IMR-90 (cell line): ENCODE data around the gene BRIP1. TPM values are rescaled to one million over a fixed set of nuclear protein-coding genes. Genes with fewer than 3 reads are reported as not detected.
"Not testable (repeated sequence)": the region's sequence is repeated elsewhere in the genome, so short reads cannot be mapped to it uniquely, and the experiment has no call there.

ENCODE experiments used
- ATAC-seq: fragments of 200-7000 bp; cut with Tn5 transposase; 2 replicates; pipeline ENCODE4 v1.9.1; 2020; ENCODE audit warnings: low read depth, mild to moderate bottlenecking, moderate library complexity
- BruUV-seq: library from RNA; stranded (reverse); fragments of 400-500 nt; replicated peaks from 2 replicates; lab custom pipeline; 2021; lab: Mats Ljungman, UMichigan
- CTCF ChIA-PET: fragments of 300-600 bp; formaldehyde crosslinking; extraction: SDS; loops from one replicate; lab custom pipeline; 2021; ENCODE audit warnings: antibody characterized with exemption; lab: Yijun Ruan, JAX
- POLR2A ChIA-PET: fragments of 300-600 bp; sonication (Branson Sonifier 250); formaldehyde crosslinking; loops from one replicate; lab custom pipeline; 2022; ENCODE audit warnings: antibody characterized with exemption; ENCODE audit not compliant: unreplicated experiment; lab: Charles Lee
- DNase-seq: peaks from one replicate; pipeline ENCODE4 v3.0.0; 2013
- H2AFZ ChIP-seq: replicated peaks from 2 replicates; pipeline ENCODE3; 2013; ENCODE audit warnings: low read length, mild to moderate bottlenecking; ENCODE audit not compliant: poor library complexity
- H2AK5ac ChIP-seq: 2 replicates; pipeline ENCODE4 v1.6.1; 2013; ENCODE audit warnings: low read depth, low read length, inconsistent platforms
- H2AK9ac ChIP-seq: replicated peaks from 2 replicates; pipeline ENCODE3; 2013; ENCODE audit warnings: mild to moderate bottlenecking, low read depth, low read length, moderate library complexity; ENCODE audit not compliant: poor library complexity
- H2BK120ac ChIP-seq: 2 replicates; pipeline ENCODE4 v1.6.1; 2013; ENCODE audit warnings: low read depth, low read length, inconsistent platforms
- H2BK15ac ChIP-seq: 3 replicates; pipeline ENCODE4 v1.6.1; 2013; ENCODE audit warnings: low read depth, low read length, inconsistent platforms
- H2BK20ac ChIP-seq: 2 replicates; pipeline ENCODE4 v1.6.1; 2013; ENCODE audit warnings: low read depth, mild to moderate bottlenecking, inconsistent platforms, low read length, moderate library complexity
- H2BK5ac ChIP-seq: 2 replicates; pipeline ENCODE4 v1.6.1; 2013; ENCODE audit warnings: mild to moderate bottlenecking, low read depth, low read length, inconsistent platforms; ENCODE audit not compliant: poor library complexity, severe bottlenecking
- H3K14ac ChIP-seq: replicated peaks from 2 replicates; pipeline ENCODE4 v1.6.1; 2013; ENCODE audit warnings: low read depth, low read length, inconsistent platforms
- H3K18ac ChIP-seq: 2 replicates; pipeline ENCODE4 v1.6.1; 2013; ENCODE audit warnings: low read depth, low read length, control low read depth
- H3K23ac ChIP-seq: 2 replicates; pipeline ENCODE4 v1.6.1; 2013; ENCODE audit warnings: low read depth, low read length, inconsistent platforms
- H3K27ac ChIP-seq: 2 replicates; pipeline ENCODE4 v1.5.1; 2013; ENCODE audit warnings: mild to moderate bottlenecking, control low read depth, low read length; ENCODE audit not compliant: insufficient read depth
- H3K27me3 ChIP-seq: 2 replicates; pipeline ENCODE4 v1.6.1; 2013; ENCODE audit warnings: low read length; ENCODE audit not compliant: control insufficient read depth, insufficient read depth
- H3K36me3 ChIP-seq: 2 replicates; pipeline ENCODE4 v1.6.1; 2013; ENCODE audit warnings: low read length, mixed read lengths; ENCODE audit not compliant: control insufficient read depth, insufficient read depth
- H3K4ac ChIP-seq: 2 replicates; pipeline ENCODE4 v1.6.1; 2013; ENCODE audit warnings: low read depth, low read length, inconsistent platforms
- H3K4me1 ChIP-seq: 2 replicates; pipeline ENCODE4 v1.6.1; 2013; ENCODE audit warnings: low read length, mixed read lengths; ENCODE audit not compliant: control insufficient read depth, insufficient read depth
- H3K4me2 ChIP-seq: 2 replicates; pipeline ENCODE4 v1.6.1; 2013; ENCODE audit warnings: low read depth, mild to moderate bottlenecking, control low read depth, low read length, moderate library complexity
- H3K4me3 ChIP-seq: 2 replicates; pipeline ENCODE4 v1.5.1; 2013; ENCODE audit warnings: low read depth, mild to moderate bottlenecking, control low read depth, low read length, moderate library complexity; ENCODE audit not compliant: insufficient read depth
- H3K56ac ChIP-seq: 2 replicates; pipeline ENCODE4 v1.6.1; 2013; ENCODE audit warnings: low read length, inconsistent platforms; ENCODE audit not compliant: insufficient read depth; ENCODE audit errors: extremely low read depth
- H3K79me1 ChIP-seq, 2 experiments: 2 replicates each; pipeline ENCODE4 v1.6.1; 2013; ENCODE audit warnings: low read length in 2 of 2, inconsistent platforms in 1 of 2, low read depth in 1 of 2
- H3K9ac ChIP-seq: 2 replicates; pipeline ENCODE4 v1.6.1; 2013; ENCODE audit warnings: low read depth, low read length, control low read depth
- H3K9me1 ChIP-seq: 2 replicates; pipeline ENCODE4 v1.6.1; 2013; ENCODE audit warnings: low read length, inconsistent platforms; ENCODE audit not compliant: insufficient read depth
- H3K9me3 ChIP-seq: 2 replicates; pipeline ENCODE4 v1.6.1; 2013; ENCODE audit warnings: low read length; ENCODE audit not compliant: control insufficient read depth, insufficient read depth
- H4K20me1 ChIP-seq: 2 replicates; pipeline ENCODE4 v1.6.1; 2013; ENCODE audit warnings: low read length, inconsistent platforms; ENCODE audit not compliant: insufficient read depth
- H4K5ac ChIP-seq: 2 replicates; pipeline ENCODE4 v1.6.1; 2013; ENCODE audit warnings: mild to moderate bottlenecking, low read depth, low read length, control low read depth
- H4K8ac ChIP-seq, 2 experiments: 2 replicates each; pipeline ENCODE4 v1.6.1; 2013; ENCODE audit warnings: low read depth in 2 of 2, low read length in 2 of 2, control low read depth in 1 of 2, inconsistent platforms in 1 of 2
- H4K91ac ChIP-seq: 2 replicates; pipeline ENCODE4 v1.6.1; 2013; ENCODE audit warnings: low read depth, low read length, inconsistent platforms; ENCODE audit not compliant: insufficient read depth
- WGBS, 2 experiments: methylation state at CpG; one replicate each; pipeline versions ENCODE4 v1.1.5 to v1.1.7; 2013; ENCODE audit warnings: missing lambda C conversion rate in 2 of 2; ENCODE audit not compliant: insufficient read length in 1 of 2; ENCODE audit errors: extremely low coverage in 2 of 2; 5-methylcytosine and 5-hydroxymethylcytosine counted together
- dilution Hi-C: fragments of 300-500 bp; cut with HindIII; formaldehyde crosslinking; loops from one replicate; pipeline ENCODE4 v1.14.3; 2018; ENCODE audit warnings: low sequenced_read_pairs; ENCODE audit not compliant: unreplicated experiment
- in situ Hi-C: fragments of 300-500 bp; cut with MboI; formaldehyde crosslinking; loops from 3 replicates; pipeline ENCODE4 v1.14.3; 2019; ENCODE audit warnings: low sequenced_read_pairs, inconsistent platforms, mixed read lengths
- intact Hi-C: fragments of 100-400 bp; cut with micrococcal nuclease; formaldehyde crosslinking; loops from 2 replicates; pipeline ENCODE4 v1.10.0; 2022
- polyA plus RNA-seq, 3 experiments: library from polyadenylated mRNA; depleted of rRNA; stranded (reverse); fragments of >200 nt; gene quantifications; 2 replicates each; pipeline ENCODE4 v1.2.3, GENCODE V29; 2012; ENCODE audit warnings: low replicate concordance in 1 of 3
- total RNA-seq: library from RNA; depleted of rRNA; stranded (reverse); fragments of >200 nt; gene quantifications from 2 replicates; pipeline ENCODE4 v1.2.3, GENCODE V29; 2012

BRIP1 gene
- total and polyA plus RNA-seq, 2 of the 4 experiments (the other 2 are of a cell fraction): 6.1 to 19.7 TPM

- BruUV-seq, dilution Hi-C loops: not testable (repeated sequence)
Measured at GRCh38 chr17:61674609-61675008, 188.7 kb downstream of the BRIP1 start.

GRCh38 chr17:61673019-61673897 lies 190.1 kb downstream of the BRIP1 start:
- POLR2A ChIA-PET: not testable (repeated sequence)

More at GRCh38 chr17:61674609-61675008, 188.7 kb downstream of the BRIP1 start:
- H3K4me2 ChIP-seq, H4K8ac ChIP-seq, H3K14ac ChIP-seq, H3K9ac ChIP-seq, H2AFZ ChIP-seq, ATAC-seq, H3K4ac ChIP-seq, POLR2A ChIA-PET, H2BK20ac ChIP-seq, DNase-seq, H3K9me1 ChIP-seq, H3K36me3 ChIP-seq, H3K27ac ChIP-seq, H3K18ac ChIP-seq, intact Hi-C loops, H4K5ac ChIP-seq, H4K20me1 ChIP-seq, H3K4me1 ChIP-seq, H4K91ac ChIP-seq, H2BK5ac ChIP-seq, H2BK120ac ChIP-seq, CTCF ChIA-PET, H2AK5ac ChIP-seq, H3K27me3 ChIP-seq, H3K4me3 ChIP-seq, H3K23ac ChIP-seq, H3K9me3 ChIP-seq, H3K56ac ChIP-seq, H3K79me1 ChIP-seq, H2BK15ac ChIP-seq, H2AK9ac ChIP-seq, in situ Hi-C loops: not testable (repeated sequence)
- WGBS, 2 experiments: no CpG with 5 or more reads among the region's 2 CpGs

More at GRCh38 chr17:61673019-61673897, 190.1 kb downstream of the BRIP1 start:
- H2BK15ac ChIP-seq, H3K4me3 ChIP-seq, H3K9me3 ChIP-seq, DNase-seq, H3K56ac ChIP-seq, H3K4me2 ChIP-seq, H3K23ac ChIP-seq, H3K14ac ChIP-seq, H2AFZ ChIP-seq, CTCF ChIA-PET, H3K9ac ChIP-seq, H3K79me1 ChIP-seq, intact Hi-C loops, H4K91ac ChIP-seq, H2BK5ac ChIP-seq, in situ Hi-C loops, H3K36me3 ChIP-seq, H2BK20ac ChIP-seq, BruUV-seq, ATAC-seq, H3K9me1 ChIP-seq, H4K8ac ChIP-seq, H2BK120ac ChIP-seq, H4K20me1 ChIP-seq, H2AK5ac ChIP-seq, dilution Hi-C loops, H2AK9ac ChIP-seq, H3K18ac ChIP-seq, H3K27me3 ChIP-seq, H3K27ac ChIP-seq, H3K4ac ChIP-seq, H4K5ac ChIP-seq, H3K4me1 ChIP-seq: not testable (repeated sequence)
- 89% methylated on average over 8 of the region's 16 CpGs; no CpG with 5 or more reads in 1 of the 2 experiments for WGBS, 2 experiments
